Activated T-helper 2 cell treated with anti-CD3 and anti-CD28 coated beads, Interferon-gamma antibody, Interleukin-2, Interleukin-4, amounts not matched to agents 10 μg/mL and 5 μg/mL and 100 μg/mL, durations not matched to agents 14 hours and 24 hours and 36 hours (primary cell): ENCODE measurements around the gene PKD1. TPM values are rescaled to one million over a fixed set of nuclear protein-coding genes. Genes with fewer than 3 reads are reported as not detected.
"Not testable (repeated sequence)": the region's sequence is repeated elsewhere in the genome, so short reads cannot be mapped to it uniquely, and the experiment has no call there.

Experiments
- DNase-seq: peaks from one replicate; pipeline ENCODE4 v3.0.0; 2021; ENCODE audit warnings: low spot score
- H3K27ac Mint-ChIP-seq: one replicate; pipeline ENCODE4 v1.8.0; 2021; ENCODE audit warnings: mixed read lengths
- H3K27me3 Mint-ChIP-seq: one replicate; pipeline ENCODE4 v1.8.0; 2021; ENCODE audit warnings: low read depth, mixed read lengths
- H3K36me3 Mint-ChIP-seq: one replicate; pipeline ENCODE4 v1.8.0; 2021; ENCODE audit warnings: low read depth, mixed read lengths
- H3K4me1 Mint-ChIP-seq: one replicate; pipeline ENCODE4 v1.8.0; 2021; ENCODE audit warnings: low read depth, mixed read lengths
- H3K4me3 Mint-ChIP-seq: one replicate; pipeline ENCODE4 v1.8.0; 2021; ENCODE audit warnings: low read depth, mild to moderate bottlenecking, moderate library complexity, mixed read lengths
- H3K9me3 Mint-ChIP-seq: one replicate; pipeline ENCODE4 v1.8.0; 2021; ENCODE audit warnings: mixed read lengths
- intact Hi-C: fragments of 100-400 bp; cut with micrococcal nuclease; formaldehyde crosslinking; loops from one replicate; pipeline ENCODE4 v1.15.1; 2023
- total RNA-seq: library from RNA; stranded (reverse); gene quantifications from 2 replicates; pipeline ENCODE4 v1.2.3, GENCODE V29; 2022

PKD1 gene
- total RNA-seq, 1 donor from 2014 or later, result 94.4 TPM

- H3K27ac Mint-ChIP-seq, H3K27me3 Mint-ChIP-seq, DNase-seq, H3K9me3 Mint-ChIP-seq, H3K36me3 Mint-ChIP-seq, intact Hi-C loops, H3K4me3 Mint-ChIP-seq, H3K4me1 Mint-ChIP-seq: not testable (repeated sequence)
Measured at GRCh38 chr16:2122934-2123683, 12.6 kb downstream of the PKD1 start.

- H3K36me3 Mint-ChIP-seq, result no peaks in the 10 kb centered on the region
- H3K27me3 Mint-ChIP-seq, result no peaks in the 10 kb centered on the region
- intact Hi-C loops, result no loop called here
- H3K9me3 Mint-ChIP-seq, result no peaks in the 10 kb centered on the region
- no peak overlapping the region for H3K27ac Mint-ChIP-seq
- H3K4me1 Mint-ChIP-seq, result no peaks in the 10 kb centered on the region
- no peak overlapping the region for H3K4me3 Mint-ChIP-seq
- no peak for DNase-seq
Measured at GRCh38 chr16:2122429-2122828, 13.3 kb downstream of the PKD1 start.

GRCh38 chr16:2121853-2122252 lies 13.8 kb downstream of the PKD1 start:
- Mint-ChIP-seq H3K4me3 (no peak overlapping the region), H3K27ac (no peak overlapping the region), H3K36me3 (no peaks in the 10 kb centered on the region), H3K27me3 (no peaks in the 10 kb centered on the region), H3K4me1 (no peaks in the 10 kb centered on the region), H3K9me3 (no peaks in the 10 kb centered on the region)
- intact Hi-C loops, result no loop called here
- DNase-seq, result no peak

- H3K9me3 Mint-ChIP-seq, intact Hi-C loops, DNase-seq, H3K4me1 Mint-ChIP-seq, H3K27ac Mint-ChIP-seq, H3K4me3 Mint-ChIP-seq, H3K27me3 Mint-ChIP-seq, H3K36me3 Mint-ChIP-seq: not testable (repeated sequence)
Measured at GRCh38 chr16:2121325-2121724, 14.4 kb downstream of the PKD1 start.

GRCh38 chr16:2117960-2118722 lies 17.6 kb downstream of the PKD1 start:
- H3K27ac Mint-ChIP-seq, H3K27me3 Mint-ChIP-seq, intact Hi-C loops, H3K4me1 Mint-ChIP-seq, H3K36me3 Mint-ChIP-seq, H3K9me3 Mint-ChIP-seq, H3K4me3 Mint-ChIP-seq, DNase-seq: not testable (repeated sequence)

GRCh38 chr16:2117341-2117740 lies 18.4 kb downstream of the PKD1 start:
- H3K4me3 Mint-ChIP-seq, DNase-seq, H3K27me3 Mint-ChIP-seq, intact Hi-C loops, H3K4me1 Mint-ChIP-seq, H3K9me3 Mint-ChIP-seq, H3K36me3 Mint-ChIP-seq, H3K27ac Mint-ChIP-seq: not testable (repeated sequence)

- H3K4me3 Mint-ChIP-seq, DNase-seq, H3K27ac Mint-ChIP-seq, H3K9me3 Mint-ChIP-seq, H3K36me3 Mint-ChIP-seq, H3K4me1 Mint-ChIP-seq, H3K27me3 Mint-ChIP-seq, intact Hi-C loops: not testable (repeated sequence)
Measured at GRCh38 chr16:2116428-2116827, 19.3 kb downstream of the PKD1 start.

- intact Hi-C loops, result no loop called here
- Mint-ChIP-seq H3K9me3 (no peaks in the 10 kb centered on the region), H3K36me3 (peaks cover 2% of the 10 kb centered on the region), H3K4me3 (no peak overlapping the region), H3K4me1 (no peaks in the 10 kb centered on the region), H3K27ac (no peak overlapping the region), H3K27me3 (no peaks in the 10 kb centered on the region)
- no peak for DNase-seq
Measured at GRCh38 chr16:2115591-2115973, 20.1 kb downstream of the PKD1 start.

- H3K4me3 Mint-ChIP-seq, DNase-seq, H3K36me3 Mint-ChIP-seq, H3K9me3 Mint-ChIP-seq, H3K27me3 Mint-ChIP-seq, intact Hi-C loops, H3K4me1 Mint-ChIP-seq, H3K27ac Mint-ChIP-seq: not testable (repeated sequence)
Measured at GRCh38 chr16:2114885-2115590, 20.7 kb downstream of the PKD1 start.

- H3K4me3 Mint-ChIP-seq, result not testable (repeated sequence)
Measured at GRCh38 chr16:2114225-2114624, 21.5 kb downstream of the PKD1 start.

GRCh38 chr16:2112539-2113106 lies 23.1 kb downstream of the PKD1 start:
- DNase-seq, H3K27ac Mint-ChIP-seq, intact Hi-C loops, H3K4me3 Mint-ChIP-seq, H3K4me1 Mint-ChIP-seq, H3K9me3 Mint-ChIP-seq, H3K36me3 Mint-ChIP-seq, H3K27me3 Mint-ChIP-seq: not testable (repeated sequence)

More at GRCh38 chr16:2114225-2114624, 21.5 kb downstream of the PKD1 start:
- H3K4me1 Mint-ChIP-seq, DNase-seq, H3K9me3 Mint-ChIP-seq, H3K27ac Mint-ChIP-seq, H3K27me3 Mint-ChIP-seq, H3K36me3 Mint-ChIP-seq, intact Hi-C loops: not testable (repeated sequence)

GRCh38 chr16:2111412-2112335 lies 24.0 kb downstream of the PKD1 start:
- intact Hi-C loops, H3K27ac Mint-ChIP-seq, H3K27me3 Mint-ChIP-seq, H3K4me1 Mint-ChIP-seq, H3K9me3 Mint-ChIP-seq, H3K36me3 Mint-ChIP-seq, DNase-seq, H3K4me3 Mint-ChIP-seq: not testable (repeated sequence)
